ENCODE data around the gene MNX1.

Gene MNX1

GRCh38 chr7:157014635-157015555 lies 4.4 kb upstream of the MNX1 start:
- no peak for DNase-seq

GRCh38 chr7:157013602-157014549 lies 3.4 kb upstream of the MNX1 start:
- no peak for DNase-seq

- no peak for DNase-seq
Observed at GRCh38 chr7:157013101-157013500, 2.6 kb upstream of the MNX1 start.

GRCh38 chr7:157012113-157012547 lies 1.7 kb upstream of the MNX1 start:
- no peak for DNase-seq

DNA sequence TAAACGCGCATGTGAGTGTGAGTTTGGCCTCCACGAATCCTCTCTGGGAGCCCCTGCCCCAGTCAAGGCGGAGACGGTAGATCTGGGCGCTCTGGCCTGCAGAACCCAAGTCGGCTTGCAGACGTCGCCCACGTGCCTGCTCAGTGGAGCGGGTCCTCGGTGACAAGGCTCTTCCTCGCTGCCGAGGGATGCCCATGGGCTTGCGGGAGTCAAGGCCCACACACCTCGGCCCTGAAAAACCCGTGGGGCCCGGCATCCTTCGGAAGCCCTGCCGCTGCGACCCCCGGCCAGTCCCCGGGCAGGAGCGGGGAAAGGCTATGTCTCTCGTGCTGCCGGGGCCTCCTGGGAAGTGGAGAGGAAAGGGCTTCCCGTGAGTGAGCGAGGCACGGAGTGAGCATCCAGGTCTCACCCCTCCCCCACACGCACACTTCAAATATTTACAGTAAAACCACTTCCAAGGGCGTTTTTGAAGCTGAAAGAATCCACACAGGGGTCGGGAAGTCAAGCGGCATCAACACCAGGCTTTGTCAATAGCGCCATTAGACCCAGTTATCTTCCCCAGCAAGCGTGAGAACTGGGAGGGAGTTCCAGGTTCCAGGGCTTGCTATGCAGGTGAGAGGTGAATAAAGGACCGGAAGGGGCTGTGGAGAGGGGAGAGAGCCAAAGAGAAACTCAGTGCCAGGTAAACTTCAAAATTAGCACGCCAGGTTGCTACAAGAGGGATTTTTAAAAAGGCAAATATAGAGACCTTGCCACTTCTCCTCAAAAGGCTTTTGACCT lies 1.1 kb upstream of the MNX1 start:
- DNase-seq, result no peak

- DNase-seq, result no peak
Observed at GRCh38 chr7:157009778-157010587, 480 bp downstream of the MNX1 start.

GRCh38 chr7:157009170-157009777 lies 1.2 kb downstream of the MNX1 start:
- no peak for DNase-seq

DNA sequence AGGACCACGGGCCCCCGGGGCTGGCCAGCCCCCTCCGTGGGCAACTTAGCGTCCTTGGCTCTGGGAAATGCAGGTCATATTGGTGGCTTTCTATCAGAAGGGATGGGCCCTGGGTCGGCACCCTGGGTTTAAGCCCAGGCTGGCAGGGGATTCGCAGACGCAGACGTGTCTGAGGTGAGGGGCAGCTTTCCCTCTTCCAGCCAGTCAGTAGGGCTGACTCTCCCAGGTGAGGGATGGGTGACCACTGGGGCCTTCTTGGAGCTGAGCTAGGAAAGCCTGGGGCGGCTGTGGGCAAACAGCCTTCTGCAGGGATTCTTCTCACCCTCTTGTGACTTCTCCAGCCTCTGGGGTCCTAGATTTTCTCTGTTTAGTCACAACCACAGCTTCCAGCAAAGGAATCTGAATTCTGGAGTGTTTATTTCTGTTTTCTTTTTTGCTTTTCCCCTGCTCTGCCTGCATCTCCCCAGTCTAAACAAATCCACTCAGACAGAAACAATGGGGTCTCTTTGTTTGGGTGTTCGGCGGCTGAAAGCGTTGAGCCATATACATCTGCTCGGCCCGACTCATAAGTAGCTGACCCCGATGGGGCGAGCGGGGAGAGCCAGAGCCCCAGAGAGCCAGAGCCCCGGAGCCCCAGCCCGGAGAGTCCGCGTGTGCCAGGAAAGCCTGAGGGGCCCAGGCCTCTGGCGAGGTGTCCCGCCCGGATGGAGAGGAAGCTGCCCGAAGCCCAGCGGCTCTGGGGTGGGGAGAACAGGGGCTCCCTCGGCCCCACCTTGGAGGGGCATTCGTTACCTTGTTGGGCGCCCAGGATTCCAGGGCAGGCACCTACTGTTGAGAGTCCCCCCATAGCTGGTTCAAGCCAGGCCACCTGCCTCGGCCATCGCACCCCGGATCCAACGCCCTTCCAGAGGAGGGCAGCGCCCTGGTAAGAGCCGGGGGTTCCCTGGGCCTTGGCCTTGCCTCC lies 2.0 kb downstream of the MNX1 start:
- no peak for DNase-seq

GRCh38 chr7:157007470-157008066 lies 2.9 kb downstream of the MNX1 start:
- DNase-seq, result no peak

DNA sequence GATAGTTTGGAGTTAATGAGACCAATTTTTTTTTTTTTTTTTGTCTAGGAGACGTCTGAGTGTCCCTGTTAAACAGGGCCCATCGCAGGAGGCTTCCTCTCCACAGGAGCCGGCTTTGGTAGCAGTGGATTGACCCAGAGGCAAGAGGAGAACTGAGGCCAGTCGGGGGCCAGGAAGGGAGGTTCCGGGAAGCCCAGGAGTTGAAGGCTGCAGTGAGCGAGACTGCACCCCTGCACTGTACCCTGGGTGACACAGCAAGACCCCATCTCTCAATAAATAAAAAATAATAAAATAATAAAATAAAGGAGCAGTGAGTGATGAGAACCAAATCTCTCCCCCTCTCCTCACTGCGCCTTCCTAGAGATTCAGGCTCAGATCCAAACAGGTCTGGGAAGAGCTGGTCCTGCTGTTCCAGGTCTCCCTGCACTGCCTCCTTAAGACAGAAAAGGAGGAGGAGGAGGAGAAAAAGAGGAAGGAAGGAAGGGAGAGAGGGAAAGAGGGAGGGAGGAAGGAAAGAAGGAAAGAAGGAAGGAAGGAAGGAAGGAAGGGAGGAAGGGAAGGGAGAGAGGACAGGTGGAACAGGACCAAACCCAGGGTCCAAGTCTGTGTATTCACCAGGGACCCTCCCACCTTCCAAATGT lies 3.5 kb downstream of the MNX1 start:
- DNase-seq, result no peak

DNA sequence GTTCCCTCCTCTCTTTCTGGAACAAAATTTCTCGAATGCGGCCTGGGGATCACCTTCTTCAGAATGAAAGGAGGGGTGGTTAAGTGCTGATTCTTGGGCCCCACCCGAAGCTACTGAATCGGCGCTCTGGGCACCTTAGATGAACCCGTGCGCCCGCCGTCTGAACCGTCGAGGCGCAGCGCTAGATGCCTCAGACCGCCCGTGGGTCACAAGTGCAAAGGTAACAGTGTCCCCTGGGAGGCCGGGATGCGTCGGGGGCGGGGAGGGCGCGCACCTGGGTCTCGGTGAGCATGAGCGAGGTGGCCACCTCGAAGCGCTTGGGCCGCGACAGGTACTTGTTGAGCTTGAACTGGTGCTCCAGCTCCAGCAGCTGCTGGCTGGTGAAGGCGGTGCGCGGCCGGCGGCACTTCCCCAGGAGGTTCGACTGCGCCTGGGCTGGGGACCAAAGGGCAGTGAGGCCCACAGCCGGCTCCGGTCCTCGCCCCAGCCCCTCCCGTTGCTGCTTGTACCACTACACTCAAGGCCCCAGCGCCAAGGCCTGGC lies 4.2 kb downstream of the MNX1 start:
- no peak for DNase-seq

DNA sequence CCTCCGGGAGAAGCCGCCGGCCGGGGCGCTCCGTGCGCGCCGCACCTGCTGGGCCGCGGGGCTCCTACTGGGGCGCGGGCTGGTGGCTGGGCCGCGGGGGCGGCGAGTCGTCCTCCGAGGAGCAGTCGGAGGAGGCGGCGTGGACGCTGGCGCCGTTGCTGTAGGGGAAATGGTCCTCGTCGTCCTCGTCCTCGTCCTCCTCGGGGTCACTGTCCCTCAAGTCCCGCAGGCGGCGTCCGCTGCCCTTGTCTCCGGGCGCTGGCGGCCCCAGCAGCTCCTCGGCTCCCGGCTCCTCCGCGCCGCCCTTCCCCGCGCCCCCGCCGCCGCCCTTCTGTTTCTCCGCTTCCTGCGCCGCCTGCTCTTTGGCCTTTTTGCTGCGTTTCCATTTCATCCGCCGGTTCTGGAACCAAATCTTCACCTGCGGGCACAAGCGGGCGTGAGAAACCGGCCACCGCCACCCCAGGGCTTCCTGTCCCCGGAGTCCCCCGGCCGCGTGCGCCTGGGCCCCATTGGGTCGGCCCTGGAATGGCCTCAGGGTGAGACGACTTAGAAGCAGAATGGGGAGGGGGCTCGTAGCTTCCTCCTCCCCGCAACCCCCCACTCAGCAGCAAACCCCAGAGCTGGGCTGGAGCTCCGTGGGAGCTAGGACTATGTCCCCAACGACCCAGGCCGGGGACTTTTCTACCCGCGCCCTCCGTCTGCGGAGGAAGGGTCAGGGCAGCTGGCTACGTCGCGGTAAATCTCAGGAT lies 4.8 kb downstream of the MNX1 start:
- DNase-seq, result no peak

DNA sequence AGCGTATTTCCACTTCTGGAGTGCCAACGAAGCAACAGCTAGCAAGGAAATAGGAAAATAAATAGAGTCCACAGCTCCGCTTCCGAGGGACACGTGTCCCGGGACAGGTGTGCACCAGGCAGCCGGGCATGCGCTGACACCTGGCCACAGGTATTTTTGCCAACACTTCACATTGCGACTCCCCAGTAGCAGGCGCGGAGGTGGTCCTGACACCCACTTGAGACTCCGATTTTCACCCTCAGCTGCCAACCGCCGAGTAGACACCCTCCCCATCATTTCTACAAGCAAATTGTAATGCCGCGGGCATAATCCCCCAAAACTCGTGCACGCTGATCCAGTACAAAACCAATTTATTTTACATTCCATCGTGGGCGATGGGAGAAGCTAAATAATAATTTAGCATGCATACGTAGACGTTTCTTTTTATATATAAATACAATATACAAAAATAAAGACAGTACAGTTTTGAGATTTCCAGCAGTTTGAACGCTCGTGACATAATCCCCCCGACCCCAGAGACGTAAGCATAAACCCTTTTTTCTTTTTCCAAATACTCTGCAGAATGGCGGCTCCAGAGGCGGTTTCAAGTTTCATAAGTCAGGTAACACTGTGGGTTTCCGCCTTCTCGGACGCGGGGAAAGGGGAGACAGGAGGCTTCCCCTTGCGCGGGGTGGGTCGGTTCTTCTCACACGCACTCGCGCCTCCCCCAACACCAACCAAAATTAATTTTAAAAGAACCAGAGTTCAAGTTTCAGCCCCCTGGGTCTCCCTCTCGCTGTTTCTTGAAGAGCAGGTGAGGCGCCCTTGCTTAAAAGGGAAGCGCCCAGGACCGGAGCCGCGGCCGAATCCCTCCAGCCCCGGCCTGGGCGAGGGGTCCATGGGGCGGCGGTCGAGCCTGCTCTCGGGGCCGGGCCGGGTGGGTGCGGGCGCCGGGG lies 5.7 kb downstream of the MNX1 start:
- DNase-seq, result no peak

DNA sequence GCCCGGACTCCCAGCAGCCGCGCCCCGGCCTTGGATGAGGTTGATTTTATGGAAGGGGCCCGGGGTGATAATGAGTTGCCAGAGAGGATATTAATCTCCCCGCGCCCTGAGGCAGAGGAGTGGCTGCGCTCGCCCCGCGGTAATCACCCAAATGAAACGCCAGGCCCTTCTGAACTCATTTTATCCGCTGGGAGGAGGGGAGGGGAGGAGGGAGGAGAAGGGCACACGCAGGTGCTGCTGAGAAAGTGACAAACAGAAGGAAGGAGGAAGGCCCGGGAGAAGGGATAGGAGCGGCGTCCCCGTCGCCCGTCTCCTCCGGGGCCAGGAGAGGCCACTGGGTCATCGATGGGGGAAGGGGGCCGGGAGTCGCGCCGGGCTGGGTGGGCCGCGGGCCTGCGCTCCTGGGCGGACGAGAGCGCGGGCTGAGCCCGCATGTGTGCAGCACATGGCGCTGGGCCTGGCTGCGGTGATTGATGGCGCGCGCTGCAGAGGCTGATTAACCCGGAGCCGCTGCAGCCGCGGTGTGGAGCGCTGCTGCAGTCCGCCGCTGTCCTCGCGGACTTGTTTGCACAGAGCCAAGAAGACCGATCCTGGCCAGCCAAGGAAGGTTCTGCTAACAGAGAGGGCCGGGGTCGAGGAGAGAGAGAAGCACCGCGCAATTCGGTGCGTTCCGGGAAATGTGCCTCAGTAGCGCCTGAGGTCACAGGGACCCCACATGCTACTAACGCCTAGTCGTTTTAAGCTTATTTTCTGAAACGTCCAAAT lies 6.5 kb downstream of the MNX1 start:
- no peak for DNase-seq

GRCh38 chr7:157003445-157003755 lies 7.1 kb downstream of the MNX1 start:
- DNase-seq, result no peak

DNA sequence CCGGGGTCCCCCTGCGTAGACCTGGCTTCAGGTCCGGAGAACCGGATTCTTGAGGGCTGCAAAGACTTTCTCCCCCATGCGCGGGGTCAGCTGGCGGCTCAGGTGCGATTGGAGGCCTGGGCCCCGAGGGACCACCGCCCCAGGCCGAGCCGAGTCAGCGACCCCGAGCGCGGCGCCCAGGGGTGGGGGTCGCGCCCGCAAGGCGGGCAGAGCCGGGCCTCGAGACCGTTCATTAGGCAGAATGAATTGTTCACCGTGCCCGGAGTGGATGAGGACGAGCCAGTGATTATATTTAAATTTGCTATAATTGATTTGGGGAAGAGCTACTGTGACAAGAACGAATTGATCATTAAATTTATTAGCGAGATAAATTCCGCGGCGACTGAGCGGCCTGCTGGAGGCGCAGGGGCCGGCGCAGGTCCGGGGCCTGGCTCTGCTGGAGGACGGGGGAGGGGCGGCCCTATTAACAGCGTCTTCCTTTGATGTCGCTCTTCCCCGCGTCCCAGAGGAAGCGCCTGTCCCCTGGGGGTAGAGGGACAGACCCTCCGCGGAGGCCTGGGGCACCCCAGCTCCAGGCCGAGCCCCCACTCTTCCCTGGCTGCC lies 7.5 kb downstream of the MNX1 start:
- DNase-seq, result no peak

All from GDM1 (cell line).